SH-SY5Y (cell line): ENCODE measurements around the gene IRF2.

Source experiments
- GATA2 ChIP-seq: IDR thresholded peaks from 2 replicates; pipeline ENCODE4 v1.6.1; 2011; ENCODE audit warnings: mild to moderate bottlenecking, low read depth, low read length
- GATA3 ChIP-seq: IDR thresholded peaks from 2 replicates; pipeline ENCODE4 v1.6.1; 2011; ENCODE audit warnings: low read depth, mild to moderate bottlenecking, low read length, moderate library complexity

- TF ChIP-seq GATA3 (no peak), GATA2 (no peak)
Measured at GRCh38 chr4:184344435-184344834, 129.9 kb downstream of the IRF2 start.
